Epidermal melanocyte (primary cell): ENCODE data around the gene PAPOLA.
A peak's percentile ranks its signal among the peaks of the same experiment; 100 is the strongest.
"Not testable (repeated sequence)": the region's sequence is repeated elsewhere in the genome, so short reads cannot be mapped to it uniquely, and the experiment has no call there.

Source experiments
- DNase-seq: peaks from one replicate; pipeline ENCODE4 v3.0.0; 2011; ENCODE audit warnings: low spot score; ENCODE audit not compliant: insufficient read length

The PAPOLA gene

DNA sequence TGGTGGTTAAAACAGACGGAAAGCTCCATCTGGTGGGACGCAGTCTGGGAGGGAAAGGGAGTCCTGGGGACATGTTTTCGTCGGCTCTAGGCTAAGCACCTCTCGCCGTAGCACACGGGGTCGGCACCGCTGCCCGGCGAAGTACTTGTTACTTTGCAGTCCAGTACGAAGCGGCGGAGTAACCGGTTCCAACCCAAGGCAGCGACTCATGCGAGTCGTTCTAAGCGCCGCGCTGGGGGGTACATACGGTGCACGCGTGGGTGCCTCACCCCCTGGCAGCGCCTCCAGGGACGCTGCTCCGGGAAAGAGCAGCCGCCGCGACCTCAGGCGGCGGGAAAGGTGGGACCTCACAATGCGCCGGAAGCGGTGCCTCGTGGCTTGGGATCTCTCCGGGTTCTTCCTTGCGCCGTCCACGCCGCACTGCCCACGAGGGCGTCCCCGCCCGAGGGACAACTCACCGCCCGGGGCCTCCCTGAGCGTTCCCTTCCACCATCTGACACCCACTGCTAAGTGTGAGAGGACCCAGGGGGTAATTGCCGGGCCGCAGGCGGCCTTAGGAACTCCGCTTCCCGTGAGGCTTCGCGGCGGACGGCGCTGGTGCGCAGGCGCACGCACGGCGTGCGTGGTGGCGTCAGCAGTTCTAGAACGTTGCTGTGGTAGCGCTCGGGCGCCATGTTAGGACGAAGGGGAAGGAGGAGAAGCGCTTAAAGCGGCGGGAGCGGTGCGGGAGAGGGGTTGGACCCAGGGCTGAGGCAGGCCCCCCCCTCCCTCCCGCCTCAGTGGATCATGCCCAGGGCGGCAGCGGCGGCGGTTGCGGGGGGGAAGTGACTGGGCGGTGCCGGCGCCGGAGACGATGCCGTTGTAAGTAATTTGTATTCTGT, at the start of gene PAPOLA:
TSS of gene PAPOLA (plus strand) at position 643 of the 881 bp plus-strand sequence. CDS start at position 854, 211 bp downstream.
- DNase-seq: peak; percentile 93

DNA sequence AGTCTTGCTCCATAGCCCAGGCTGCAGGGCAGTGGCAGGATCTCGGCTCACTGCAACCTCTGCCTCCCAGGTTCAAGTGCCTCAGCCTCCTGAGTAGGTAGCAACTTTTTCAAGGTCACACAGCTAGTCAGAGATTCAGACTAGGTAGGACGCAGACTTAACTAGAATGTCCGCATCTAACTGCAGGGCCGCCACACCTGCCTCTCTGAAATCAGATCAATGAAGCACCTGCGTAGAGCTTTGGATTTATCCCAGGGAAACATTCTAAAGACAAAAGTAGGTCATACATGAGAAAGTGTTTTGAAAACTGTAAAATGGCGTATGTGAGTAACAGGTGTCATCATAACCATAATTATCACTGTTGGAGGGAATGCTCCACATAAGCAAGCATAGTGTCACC, 49.5 kb upstream of the PAPOLA start:
- no peak for DNase-seq

GRCh38 chr14:96455588-96455987, 46.6 kb upstream of the PAPOLA start:
- no peak for DNase-seq

DNA sequence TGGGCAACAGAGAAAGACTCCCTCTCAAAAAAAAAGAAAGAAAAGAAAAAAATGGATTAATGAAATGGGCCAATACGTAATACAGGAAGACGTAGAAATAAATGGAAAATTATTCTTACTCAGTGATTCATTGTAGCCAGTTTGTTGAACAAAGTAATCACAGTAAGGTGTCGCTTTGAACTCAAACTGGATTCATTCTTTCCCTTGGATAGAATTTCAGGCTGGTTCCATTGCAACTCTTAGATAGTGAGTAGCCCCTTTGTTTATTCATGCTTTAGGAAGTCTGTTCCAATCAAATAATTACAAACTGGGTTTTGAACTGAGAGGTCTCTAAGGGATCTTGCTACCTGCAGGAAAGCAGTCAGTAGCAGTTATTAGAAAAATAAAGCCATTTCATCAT, 42.3 kb upstream of the PAPOLA start:
- DNase-seq: no peak

GRCh38 chr14:96461950-96462798, 40.0 kb upstream of the PAPOLA start:
- no peak for DNase-seq

- no peak for DNase-seq
Observed at GRCh38 chr14:96464136-96464535, 38.0 kb upstream of the PAPOLA start.

DNA sequence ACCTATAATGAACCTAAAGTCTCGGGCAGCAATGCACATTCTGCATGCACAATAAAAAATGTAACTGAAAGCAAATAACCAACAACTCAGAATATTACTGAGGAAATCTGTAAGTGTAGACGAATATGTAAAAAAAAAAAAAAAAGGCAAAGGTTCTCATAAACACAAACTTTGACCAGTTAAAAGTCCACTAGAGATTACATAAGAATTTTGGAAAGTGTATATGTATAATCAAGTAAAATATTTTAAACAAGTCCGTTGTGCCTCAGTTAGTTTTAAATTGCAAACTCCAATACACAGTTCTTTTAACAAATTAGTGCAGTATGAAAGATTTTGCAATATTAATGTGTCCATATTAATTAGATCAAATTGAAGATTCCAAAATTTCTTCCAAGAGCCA, 35.3 kb upstream of the PAPOLA start:
- DNase-seq: no peak

DNA sequence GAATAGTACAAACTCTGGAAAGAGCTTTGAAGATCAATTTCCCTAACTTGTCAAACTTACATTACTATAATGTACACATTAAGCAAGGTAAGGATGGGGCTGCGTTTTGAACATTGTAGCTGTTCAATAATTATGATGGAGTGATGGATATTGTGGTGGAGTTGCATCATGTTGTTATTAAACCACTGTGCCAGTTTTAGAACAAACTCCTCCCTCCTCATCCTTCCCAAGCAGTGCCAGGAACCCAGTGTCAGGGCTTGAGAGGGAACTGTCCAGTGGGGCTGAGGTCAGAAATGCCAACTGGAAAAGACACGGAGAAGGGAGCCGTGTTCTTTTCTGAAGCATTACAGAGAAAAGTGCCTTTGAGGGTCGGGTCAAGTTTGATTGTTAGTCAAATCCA, 31.9 kb upstream of the PAPOLA start:
- no peak for DNase-seq

- DNase-seq: not testable (repeated sequence)
Observed at GRCh38 chr14:96470967-96471366, 31.2 kb upstream of the PAPOLA start.

GRCh38 chr14:96478119-96478518, 24.1 kb upstream of the PAPOLA start:
- DNase-seq: no peak

DNA sequence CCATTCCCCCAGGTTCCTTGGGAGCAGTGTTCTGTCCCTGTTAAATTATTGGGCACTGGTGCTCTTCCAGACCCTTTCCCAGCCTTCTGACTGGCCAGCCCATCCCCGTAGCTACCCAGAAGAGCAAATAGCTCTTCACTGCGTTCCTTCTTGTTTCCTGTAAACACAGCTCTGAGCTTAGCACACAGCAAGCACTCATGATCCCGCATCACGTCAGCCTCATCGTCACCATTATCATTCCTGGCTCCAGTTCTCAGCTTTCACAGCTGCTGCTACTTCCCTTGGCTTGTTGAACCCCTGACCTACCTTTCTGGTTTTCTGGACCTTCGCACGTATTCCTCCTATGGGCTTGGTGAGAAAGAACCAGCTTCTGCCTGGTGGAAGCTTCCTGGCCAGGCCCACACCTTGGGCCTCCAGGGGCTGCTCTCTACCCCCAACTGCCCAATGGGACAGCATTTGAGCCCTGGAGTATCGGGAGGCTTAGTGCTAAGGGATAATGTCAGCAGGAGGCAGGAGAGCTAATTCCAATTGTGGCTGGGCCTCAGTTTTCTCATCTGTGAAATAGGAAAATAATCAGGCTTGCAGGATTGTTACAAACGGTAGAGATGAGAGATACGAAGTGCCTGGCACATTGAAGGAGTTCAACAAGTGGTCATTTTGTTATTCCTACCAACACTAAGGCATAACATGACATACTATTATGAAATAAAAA, 22.6 kb upstream of the PAPOLA start:
- no peak for DNase-seq

DNA sequence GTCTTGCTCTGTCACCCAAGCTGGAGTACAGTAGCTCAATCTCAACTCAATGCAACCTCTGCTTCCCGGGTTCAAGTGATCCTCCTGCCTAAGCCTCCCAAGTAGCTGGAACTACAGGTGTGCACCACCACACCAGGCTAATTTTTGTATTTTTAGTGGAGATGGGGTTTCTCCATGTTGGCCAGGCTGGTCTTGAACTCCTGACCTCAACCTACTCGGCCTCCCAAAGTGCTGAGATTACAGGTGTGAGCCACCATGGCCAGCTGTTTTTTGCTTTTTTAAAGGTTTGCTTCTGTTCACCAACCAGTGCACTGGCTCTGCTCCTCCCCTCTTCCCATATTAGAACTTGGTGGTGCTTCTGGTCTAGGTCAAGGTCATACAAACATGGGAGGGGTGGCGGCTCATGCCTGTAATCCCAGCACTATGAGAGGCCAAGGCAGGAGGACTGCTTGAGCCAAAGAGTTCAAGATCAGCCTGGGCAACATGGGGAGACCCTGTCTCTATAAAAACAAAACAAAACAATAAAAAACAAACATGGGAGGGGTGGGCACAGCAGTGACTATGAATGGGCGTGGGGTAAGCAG, 20.4 kb upstream of the PAPOLA start:
- no peak for DNase-seq

DNA sequence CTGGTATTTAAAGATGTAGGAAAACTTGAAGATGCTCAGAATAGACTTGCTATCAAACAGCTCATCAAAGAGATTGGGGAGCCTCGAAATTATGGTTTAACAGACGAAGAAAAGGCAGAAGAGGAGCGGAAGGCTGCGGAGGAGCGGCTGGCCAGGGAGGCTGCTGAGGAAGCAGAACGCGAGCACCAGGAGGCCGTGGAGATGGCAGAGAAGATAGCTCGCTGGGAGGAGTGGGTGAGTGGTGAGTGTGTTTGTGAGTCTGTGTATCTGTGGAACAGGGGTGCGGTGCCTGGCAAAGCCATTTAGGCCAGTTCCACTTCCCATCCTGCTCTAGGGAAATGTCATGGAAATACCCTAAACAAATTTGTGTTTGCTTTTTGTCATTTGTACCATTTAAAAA, 19.2 kb upstream of the PAPOLA start:
- DNase-seq: no peak

DNA sequence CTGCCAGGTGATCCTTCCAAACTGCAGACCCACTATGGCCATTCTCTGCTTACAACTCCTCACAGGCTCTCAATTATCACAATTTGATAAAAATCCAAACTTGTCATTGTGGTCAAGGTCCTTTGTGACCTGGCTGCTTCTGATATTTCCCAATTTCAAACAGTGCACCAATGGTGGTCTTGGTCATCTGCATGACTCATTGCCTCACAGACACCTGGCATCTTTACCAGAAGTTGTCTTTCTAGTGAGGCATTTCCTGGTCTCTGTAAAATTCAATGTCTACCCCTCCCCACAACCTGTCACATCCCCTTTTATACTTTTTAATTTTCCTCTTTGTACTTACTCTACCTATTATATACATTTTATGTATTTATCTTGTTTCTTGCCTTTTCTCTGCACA, 17.8 kb upstream of the PAPOLA start:
- no peak for DNase-seq

GRCh38 chr14:96486705-96487104, 15.5 kb upstream of the PAPOLA start:
- DNase-seq: no peak

DNA sequence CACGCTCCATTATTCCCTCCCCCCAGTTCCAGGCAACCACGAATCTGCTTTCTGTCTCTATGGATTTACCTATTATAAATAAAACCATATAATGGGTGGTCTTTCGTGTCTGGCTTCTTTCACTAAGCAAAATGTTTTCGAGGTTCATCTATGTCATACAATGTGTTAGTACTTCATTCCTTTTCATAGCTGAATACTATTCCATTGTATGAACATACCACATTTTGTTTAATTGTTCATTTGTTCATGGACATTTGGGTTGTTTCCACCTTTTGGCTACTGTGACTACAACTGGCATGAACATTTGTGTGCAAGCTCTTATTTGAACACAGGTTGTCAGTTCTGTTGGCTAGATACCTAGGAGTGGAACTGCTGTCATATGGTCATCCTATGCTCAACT, 12.9 kb upstream of the PAPOLA start:
- DNase-seq: no peak

GRCh38 chr14:96493178-96493577, 9.0 kb upstream of the PAPOLA start:
- no peak for DNase-seq

- DNase-seq: no peak
Observed at GRCh38 chr14:96494331-96494730, 7.9 kb upstream of the PAPOLA start.

GRCh38 chr14:96497087-96497486, 5.1 kb upstream of the PAPOLA start:
- no peak for DNase-seq

- DNase-seq: no peak
Observed at GRCh38 chr14:96497586-96497985, 4.6 kb upstream of the PAPOLA start.

GRCh38 chr14:96501217-96501739, 904 bp upstream of the PAPOLA start:
- DNase-seq: no peak
